ELR (cell line): Measurements from ENCODE around the gene BCAS3.
A peak's percentile ranks its signal among the peaks of the same experiment; 100 is the strongest.
"Not testable (repeated sequence)": the region's sequence is repeated elsewhere in the genome, so short reads cannot be mapped to it uniquely, and the experiment has no call there.

ENCODE experiments used
- DNase-seq: peaks from one replicate; pipeline ENCODE4 v3.0.0-alpha.2; 2015; ENCODE audit warnings: low read depth

The BCAS3 gene

DNA sequence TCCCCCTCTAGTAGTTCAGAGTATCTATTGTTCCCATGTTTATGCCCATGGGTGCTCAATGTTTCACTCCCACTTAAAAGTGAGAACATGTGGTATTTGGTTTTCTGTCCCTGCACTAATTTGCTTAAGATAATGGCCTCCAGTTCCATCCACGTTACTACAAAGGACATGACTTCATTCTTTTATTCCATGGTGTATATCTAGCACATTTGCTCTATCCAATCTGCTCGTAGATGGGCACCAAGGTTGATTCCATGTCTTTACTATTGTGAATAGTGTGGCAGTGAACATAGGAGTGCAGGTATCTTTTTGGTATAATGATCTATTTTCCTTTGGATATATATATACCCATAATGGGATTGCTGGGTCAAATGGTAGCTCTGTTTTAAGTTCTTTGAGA is 552.8 kb downstream of the BCAS3 start:
- DNase-seq, result no peak

DNA sequence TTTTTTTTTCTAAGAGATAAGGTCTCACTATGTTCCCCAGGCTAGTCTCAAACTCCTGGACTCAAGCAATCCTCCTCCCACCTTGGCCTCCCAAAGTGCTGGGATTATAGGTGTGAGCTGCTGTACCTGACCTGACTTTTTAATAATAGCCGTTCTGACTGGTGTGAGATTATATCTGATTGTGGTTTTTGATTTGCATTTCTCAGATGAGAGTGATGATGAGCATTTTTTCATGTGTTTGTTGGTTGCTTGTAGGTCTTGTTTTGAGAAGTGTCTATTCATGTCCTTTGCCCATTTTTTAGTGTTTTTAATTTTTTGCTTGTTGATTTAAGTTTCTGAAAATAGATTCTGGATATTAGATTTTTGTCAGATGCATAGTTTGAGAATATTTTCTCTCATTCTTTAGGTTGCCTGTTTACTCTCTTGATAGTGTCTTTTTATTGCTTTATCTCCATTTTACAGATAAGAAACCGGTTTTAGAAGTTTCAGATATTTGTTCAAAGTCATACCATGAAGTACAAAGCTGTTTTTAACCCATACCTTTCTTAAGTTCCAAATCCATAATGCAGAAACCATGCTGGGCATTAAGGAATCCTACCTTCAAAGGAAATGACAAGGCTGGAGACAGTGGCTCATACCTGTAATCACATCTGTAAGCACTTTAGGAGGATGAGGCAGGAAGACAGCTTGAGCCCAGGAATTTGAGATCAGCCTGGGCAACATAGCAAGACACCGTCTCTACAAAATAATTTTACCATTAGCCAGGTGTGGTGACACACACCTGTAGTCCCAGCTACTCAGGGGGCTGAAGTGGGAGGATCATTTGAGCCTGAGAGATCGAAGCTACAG is 553.5 kb downstream of the BCAS3 start:
- no peak for DNase-seq

DNA sequence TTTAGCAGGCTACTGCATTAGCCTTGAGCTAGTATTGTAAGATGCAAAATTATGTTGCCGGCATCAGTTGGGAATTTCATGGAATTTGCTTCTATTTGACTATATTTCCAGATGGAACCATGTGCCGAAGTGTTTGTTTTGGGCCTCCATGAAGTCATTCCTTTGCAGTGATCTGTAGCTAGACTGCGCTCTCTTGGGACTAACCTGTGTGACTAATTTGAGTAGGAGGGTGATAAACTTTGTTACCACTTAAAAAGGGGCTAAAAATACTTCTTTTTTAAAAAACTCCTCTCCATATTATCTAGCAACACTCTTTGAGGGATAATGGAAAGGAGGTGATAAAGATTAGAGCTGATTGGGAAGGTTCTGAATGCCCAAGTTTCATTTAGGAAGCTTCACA is 555.2 kb downstream of the BCAS3 start:
- no peak for DNase-seq

DNA sequence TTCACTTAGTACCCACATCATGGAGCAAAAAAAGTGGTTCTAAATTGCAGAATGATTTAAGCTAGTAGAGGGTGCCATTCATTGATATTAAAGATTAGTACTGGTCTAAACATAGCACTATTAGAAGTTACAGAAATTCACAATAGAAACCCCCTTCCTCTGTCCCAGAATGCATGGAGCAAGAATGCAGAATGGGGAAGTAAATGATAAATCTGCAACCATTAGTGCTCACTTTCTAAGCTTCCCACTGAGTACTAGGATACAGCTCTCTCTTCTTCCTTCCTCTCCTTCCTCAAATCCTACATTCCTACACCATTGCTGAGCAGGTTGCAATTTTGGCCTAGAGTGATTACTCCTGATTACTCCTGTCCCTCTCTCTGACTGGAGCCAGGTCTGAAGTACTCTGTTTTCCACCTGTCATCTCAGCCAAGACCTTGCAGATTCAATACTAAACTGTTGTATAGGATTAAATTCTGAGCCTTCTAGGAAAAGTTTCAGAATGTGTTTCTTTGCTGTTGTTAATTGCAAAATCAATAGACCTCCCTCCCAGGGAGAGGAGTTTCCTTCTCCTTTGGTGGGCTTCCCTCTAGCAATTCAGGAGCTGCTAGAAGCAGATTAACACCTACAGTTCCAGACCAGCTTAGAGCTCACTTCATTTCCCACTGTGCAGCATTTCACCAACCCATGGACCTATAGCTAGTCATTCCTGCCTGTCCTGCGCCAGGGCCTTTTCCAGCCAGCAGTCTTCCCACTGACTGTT is 556.5 kb downstream of the BCAS3 start:
- no peak for DNase-seq

DNA sequence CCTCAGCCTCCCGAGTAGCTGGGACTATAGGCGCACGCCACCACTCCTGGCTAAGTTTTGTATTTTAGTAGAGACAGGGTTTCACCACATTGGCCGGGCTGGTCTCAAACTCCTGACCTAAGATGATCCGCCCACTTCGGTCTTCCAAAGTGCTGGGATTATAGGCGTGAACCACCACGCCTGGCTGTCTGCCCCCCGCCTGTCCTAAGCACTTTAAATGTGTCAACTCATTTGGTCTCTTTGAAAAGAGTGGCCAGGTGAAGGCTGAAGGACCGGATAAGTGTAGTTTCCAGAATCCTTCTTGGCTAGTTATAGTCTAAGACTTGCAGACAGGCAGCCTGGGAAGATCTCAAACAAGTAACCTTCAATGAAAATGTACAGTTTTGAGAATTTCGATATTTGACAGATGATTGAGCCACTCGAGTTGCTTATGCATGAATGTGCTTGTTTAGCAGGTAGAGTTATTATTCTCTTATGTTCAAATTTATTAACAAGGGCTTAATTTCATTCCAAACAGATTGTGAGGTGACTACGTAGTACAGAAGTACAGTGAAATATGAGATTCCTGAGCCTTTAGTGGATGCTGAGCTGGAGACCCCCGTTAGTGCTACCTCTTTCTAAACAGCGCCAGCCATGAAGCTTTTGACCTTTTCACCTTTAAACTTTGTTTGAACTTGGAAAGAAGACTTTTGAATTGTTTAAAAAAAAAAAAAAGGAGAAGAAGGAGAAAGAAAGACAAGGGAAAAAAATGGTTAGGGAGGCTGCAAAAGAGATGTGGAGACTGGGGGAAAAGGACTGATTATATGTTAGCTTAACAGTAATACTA is 557.6 kb downstream of the BCAS3 start:
- no peak for DNase-seq

DNA sequence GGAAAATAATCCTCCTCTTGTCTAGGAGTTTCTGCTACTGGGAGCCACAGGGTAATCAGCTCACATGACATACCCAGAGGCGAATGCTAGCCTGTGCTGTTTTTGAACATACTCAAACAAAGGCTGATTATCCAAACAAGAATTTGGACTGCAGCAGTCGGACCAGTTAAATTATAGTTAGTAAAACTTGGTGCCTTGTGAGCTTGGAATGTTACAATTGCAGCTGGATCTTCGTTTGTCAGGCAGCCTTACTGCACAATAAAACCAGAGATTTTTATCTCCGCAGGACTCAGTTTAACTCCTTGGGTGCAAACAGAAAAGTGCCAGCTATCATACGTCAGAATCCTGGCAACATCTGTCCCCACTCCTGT is 558.2 kb downstream of the BCAS3 start:
- DNase-seq, result peak; percentile 35

DNA sequence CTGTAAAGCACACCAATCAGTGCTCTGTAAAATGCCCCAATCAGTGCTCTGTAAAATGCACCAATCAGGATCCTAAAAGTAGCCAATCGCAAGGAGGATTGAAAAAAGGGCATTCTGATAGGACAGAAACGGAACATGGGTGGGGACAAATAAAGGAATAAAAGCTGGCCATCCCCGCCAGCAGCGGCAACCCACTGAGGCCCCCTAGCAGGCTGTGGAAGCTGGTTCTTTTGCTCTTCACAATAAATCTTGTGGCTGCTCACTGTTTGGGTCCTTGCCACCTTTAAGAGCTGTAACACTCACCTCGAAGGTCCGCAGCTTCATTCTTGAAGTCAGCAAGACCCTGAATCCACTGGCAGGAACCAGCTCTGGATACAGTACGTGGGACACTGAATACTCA is 559.6 kb downstream of the BCAS3 start:
- no peak for DNase-seq

DNA sequence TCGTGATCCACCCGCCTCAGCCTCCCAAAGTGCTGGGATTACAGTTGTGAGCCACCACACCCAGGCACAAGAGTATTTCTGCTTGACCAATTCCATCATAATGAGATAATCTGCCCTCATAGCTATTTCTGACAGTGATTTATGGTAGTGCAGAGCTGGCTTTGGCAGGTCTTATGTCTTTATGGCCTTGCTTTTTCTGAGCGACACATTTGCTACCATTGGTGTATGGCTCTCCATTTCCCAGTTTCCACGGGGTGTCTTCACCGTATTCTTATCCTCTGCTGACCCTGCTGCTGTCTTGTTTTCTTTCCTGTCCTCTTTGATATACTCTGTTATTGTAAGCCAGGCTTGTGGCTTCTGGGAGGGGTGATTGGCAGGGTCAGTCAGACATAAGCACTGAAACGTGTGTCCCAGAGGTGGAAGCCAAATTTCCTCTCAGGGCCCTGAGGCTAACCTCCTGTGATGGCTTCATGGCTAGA is 560.8 kb downstream of the BCAS3 start:
- DNase-seq, result no peak

DNA sequence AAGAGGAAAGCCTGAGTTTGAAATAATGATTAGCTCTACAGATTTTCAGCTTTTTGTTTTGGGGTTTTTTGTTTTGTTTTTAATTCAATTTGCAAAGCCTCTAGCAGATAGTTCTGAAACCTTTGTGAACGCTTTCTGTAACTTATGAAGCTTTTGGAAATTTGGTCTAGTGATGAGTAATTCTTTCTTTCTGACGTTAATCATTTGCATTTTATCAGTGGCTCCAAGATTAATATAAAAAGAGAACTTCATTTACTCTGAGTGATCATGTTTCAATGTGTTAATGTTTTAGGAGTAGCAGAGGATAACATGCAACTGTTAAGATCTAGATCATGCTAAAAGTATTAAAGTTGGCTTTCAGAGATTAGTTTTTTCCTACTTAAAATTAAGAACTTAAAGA is 561.7 kb downstream of the BCAS3 start:
- DNase-seq, result no peak

DNA sequence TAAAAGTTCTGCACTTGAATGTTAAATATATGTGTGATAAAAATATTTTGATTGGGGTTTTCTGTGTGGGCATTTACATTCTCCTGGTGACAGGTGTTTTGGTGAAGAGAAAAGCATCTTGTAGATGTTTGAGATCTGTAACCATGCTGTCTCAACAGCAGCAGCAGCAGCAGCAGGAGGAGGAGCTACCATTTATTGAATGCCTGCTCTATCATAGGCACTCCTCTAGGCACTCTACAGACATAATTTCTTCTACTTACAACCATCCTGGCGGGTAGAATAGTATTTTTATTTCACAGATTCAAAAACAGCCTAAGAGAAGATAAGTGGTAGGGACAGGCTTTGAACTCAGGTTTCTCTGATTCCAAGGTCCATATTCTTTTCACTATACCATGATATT is 562.3 kb downstream of the BCAS3 start:
- no peak for DNase-seq

DNA sequence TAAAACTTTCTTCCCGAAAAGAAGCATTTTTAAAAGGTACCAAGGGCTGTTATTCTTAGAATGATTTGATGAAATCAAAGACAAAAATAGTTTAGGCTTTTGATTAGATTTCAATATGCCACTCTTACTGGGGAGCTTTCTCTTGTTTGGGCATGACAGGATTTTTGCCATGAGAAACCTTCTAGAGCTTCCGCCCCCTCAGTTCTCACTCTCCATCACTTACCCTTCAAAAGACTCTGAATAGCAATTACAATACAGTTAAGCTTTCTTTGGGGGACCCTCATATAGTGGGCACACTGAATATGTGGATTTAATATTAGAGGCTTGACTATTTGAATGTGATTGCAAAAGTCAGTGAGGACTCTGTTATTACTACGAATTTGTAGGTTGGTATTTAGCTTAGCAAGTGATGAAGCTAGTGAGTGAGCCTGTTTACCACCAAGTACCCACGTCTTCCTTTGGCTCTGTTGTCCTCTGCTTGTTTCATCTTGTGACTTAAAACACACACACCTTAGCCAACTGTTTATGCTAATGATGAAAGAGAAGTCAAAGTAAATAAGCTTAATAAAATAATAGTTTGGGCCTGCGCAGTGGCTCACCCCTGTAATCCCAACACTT is 563.3 kb downstream of the BCAS3 start:
- no peak for DNase-seq

DNA sequence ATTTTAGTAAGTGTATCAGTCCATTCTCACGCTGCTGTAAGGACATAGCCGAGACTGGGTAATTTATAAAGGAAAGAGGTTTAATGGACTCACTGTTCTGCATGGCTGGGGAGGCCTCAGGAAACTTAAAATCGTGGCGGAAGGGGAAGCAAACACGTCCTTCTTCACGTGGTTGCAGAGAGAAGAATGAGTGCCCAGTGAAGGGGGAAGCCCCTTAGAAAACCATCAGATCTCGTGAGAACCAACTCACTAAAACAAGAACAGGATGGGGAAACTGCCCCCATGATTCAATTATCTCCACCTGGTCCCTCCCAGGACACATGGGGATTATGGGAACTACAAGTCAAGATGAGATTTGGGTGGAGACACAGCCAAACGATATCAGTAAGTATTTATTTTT is 567.3 kb downstream of the BCAS3 start:
- not testable (repeated sequence) for DNase-seq

DNA sequence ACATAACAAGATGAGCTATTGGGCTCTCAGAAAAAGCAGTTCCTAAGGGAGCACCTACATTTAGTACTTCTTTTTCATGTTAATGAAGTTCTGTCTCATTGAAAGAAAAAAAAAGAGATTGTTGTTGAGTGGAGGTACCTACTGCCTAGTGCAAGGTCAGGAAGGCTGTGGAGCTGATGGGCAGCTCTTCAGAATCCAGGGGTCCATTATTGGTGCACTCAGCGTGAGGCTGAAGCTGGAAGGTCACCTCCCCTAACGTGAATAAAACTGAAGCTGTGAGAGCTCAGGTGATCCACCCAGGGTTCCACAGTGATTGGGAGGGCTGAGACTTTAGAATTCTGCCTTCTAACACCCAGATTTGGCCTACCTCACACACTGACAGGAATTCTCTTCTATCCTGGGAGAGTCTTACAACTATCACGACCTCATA is 568.1 kb downstream of the BCAS3 start:
- DNase-seq, result no peak

DNA sequence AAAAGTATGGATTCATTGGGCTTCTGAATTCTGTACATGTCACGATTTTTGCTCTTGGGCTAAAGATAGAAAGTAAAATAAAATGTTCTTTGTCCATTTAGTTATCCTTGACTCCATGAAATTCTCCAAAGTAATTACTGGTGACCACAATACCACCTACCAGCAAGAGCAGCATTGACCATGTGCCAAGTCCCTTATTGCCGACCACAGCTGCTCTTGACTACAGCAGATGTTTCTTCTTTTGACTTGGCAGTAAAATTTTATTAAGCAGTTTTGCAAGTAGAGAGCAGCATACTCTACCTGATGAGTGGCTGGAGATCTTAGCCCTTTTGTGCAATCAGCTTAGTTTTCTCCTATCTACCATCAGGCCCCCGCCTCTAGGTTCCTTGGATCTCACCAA is 569.8 kb downstream of the BCAS3 start:
- DNase-seq, result no peak

DNA sequence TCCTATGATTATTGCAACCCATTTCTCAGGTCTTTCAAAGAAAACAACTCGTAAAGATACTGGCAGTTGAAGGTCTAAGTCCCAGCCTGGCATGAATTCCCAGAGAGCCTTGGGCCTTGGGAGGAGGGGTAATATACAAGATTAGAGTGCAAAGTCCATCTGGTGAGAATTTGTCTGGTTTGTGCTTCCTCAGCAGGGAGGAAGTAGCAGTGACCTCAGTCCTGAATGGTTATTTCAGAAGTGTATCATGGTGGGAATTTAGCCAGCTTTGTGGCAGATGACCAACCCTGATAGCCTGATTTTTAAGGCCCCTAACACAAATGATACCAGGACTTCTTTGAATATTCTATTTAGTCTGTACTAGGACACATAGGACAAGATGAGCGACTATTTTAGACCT is 570.7 kb downstream of the BCAS3 start:
- peak; percentile 58 for DNase-seq

DNA sequence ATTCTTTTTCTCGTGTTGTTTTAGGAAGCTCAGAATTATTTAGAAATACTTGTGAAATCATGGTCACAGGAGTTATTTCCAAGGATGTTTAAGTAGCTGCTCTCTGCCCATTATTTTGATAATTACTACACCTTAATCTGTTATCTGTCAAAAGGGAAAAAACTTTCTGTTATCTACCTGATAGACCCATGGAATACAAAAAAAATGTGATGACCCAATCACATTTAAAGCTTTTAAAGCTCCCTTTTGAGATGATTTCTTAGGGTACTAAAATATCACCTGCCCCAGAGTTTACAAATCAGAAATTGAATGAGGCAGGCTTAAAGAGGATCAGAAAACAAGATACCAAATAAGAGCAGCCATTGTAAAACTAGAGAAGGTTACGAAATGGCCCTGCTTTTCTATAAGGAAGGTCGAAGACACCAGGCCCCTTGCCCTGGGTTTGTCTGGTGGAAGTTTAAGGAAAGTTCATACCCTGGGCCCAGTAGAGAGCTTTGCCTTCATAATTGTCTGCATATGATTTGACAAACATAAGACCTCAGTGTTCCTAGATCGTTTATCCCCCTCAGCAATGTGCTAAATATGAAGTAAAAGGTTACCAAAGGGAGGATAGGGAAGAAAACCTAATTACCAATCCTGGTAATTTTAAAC is 572.1 kb downstream of the BCAS3 start:
- no peak for DNase-seq

DNA sequence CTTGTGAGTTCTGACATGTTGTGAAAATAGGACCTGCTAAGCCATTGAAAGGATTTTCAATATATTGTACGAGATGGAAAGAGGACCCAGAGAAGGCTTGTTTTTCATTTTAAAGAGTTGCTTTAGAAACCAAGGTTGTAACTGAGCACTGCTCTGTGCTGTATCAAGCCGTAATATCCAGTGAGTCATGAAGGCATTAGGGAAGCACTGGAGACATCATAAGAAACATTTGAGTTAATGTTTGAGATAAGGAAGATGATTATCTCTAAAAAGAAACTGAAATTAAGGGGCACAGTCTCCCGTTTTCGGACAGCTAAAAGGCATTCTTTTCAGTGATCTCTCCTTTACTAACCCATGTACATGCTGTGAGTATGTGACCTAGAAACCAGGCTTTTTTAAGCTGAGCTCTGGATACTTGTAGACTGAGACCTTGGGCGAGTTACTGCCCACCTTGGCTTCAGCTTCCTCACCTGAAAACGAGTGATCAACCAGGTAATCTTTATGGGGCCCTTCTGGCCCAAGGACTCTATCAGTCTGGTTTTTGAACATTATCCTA is 572.8 kb downstream of the BCAS3 start:
- peak; percentile 77 for DNase-seq

DNA sequence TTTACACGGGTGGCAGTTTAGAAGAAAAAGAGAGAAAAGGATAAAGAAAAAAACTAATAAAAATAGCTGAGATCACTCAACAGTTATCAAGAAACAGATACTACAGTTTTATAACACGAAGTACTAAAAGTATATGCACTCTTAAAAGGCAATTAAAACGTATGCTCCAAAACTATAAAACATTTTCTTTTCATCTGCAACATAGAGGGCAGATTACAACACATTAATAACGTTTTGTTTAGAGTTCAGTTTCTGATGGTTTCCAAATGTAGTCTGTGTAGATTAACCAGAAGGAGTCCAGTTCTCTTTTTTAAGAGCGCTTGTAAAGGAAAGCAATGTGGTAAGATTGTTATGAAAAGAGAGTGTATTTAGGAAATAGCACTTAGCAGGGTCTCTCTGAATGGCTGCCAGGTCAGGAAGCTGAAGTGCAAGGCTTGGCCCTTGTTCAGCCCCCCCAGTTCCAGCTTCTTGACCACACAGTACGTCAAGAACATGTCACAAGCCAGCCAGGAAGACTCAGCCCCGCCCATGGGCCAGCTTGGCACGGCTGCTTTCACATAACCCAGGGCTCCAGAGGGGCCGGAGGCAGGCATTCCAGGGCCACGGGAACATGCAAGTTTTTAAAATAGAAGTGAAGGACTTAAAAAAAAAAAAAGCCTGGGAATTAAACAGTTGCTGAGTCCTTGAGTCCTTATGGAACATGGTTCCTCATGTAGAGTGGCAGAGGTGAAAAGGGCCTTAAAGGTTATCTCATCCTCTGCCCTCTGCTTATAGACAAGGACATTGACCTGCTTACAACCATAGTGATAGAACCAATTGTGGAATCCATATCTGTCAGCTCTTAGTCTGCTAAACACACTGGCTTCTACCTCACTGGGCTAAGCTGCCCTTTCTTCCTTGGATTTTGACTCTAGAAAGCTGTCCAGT is 574.6 kb downstream of the BCAS3 start:
- peak; percentile 86 for DNase-seq

DNA sequence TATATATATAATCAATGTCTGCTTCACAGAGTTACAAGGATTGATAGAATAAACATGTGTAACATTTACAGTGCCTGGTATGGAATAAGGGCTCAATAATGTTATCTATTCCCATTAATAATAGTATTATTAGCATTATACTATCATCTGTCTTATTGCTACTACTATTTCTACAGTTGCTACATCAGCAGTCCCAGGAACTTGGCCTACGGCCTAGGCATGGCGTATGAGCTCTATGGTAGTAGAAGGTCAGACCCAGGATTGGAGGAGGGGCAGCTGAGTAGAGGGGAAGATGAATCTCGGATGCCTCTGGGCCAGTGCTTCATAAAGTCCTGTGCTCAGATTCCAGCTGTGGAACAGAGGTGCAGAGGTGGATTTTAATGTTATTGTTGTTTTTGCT is 575.7 kb downstream of the BCAS3 start:
- DNase-seq, result no peak

DNA sequence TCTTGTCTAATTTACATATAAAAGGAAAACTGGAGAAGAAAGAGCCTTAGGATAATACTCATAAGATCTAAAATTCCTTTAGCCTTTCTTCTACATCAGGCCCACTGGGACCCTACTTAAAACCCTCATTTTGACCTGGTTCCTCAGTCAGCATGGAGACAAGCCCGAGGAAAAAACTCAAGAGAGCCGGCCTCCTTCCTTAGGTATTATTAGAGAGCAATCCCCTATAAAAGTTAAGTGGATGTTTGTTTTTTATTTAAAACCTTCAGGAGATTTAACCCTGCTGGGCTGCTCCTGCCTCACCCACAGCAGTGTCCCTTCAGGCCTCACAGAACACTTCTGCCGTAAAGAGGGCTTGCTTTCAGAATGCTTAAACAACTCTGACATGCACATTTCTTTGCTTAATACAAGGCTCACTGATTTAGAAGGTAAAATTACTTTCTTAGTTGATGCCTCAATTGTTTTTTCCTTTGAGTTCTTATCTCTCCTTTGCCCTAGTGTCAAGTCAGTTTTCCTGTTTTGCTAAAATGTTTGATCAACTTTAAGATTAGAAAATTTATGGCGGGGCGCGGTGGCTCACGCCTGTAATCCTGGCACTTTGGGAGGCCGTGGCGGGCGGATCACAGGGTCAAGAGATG is 576.4 kb downstream of the BCAS3 start:
- no peak for DNase-seq
